Measurements from ENCODE around the gene AGBL4.

AGBL4 gene

GRCh38 chr1:49465486-49466185, 558.1 kb downstream of the AGBL4 start:
- TF ChIP-seq CTCF (IDR thresholded peaks at IDR 0.05; ENCODE audit: borderline replicate concordance, insufficient read depth, low read depth, low read length): no peak
- no peak overlapping the region for H3K4me3 ChIP-seq (ENCODE audit: low read depth, low read length)

- H3K4me3 ChIP-seq (ENCODE audit: low read depth, low read length): no peak overlapping the region
- no peak for TF ChIP-seq CTCF (IDR thresholded peaks at IDR 0.05; ENCODE audit: borderline replicate concordance, insufficient read depth, low read depth, low read length)
Measured at GRCh38 chr1:49448200-49448599, 575.6 kb downstream of the AGBL4 start.

DNA sequence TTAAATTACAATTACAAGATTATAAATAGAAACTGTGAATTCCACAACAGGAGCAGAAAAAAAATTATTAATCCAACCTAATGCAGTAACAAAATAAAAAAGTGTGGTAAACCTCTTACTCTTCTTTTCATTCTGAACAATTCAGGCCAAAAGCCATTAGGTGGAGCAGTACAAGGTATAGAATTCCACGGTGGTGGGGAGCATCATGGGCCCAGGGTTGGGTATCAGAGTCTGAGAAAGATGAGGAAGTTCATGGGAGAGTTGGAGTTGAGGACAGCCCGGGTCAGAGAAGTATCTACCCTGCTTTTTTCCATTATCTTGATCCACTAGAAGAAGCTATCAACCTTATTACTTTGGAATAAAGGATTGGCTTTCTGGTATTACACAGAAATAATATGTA, 586.9 kb downstream of the AGBL4 start:
- no peak for TF ChIP-seq CTCF (IDR thresholded peaks at IDR 0.05; ENCODE audit: borderline replicate concordance, insufficient read depth, low read depth, low read length)
- H3K4me3 ChIP-seq (ENCODE audit: low read depth, low read length): no peak overlapping the region

DNA sequence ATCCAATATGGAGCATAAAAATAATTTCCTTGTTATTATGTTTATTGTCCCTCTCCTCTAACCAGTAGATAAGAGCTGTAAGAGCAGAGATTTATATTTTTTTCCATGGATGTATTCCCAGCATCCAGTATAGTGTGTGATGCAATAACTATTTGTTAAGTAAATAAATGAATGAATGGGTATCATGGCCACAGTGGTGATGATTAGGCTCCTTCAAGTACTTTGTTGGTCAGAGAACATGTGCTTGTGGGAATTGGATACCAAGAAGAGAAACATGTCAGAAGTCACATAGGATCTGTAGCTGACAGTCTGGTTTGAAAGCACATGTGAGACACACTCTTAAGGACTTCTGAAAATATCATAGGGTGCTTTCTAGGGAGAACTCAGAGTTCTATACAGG, 588.5 kb downstream of the AGBL4 start:
- no peak for TF ChIP-seq CTCF (IDR thresholded peaks at IDR 0.05; ENCODE audit: borderline replicate concordance, insufficient read depth, low read depth, low read length)
- H3K4me3 ChIP-seq (ENCODE audit: low read depth, low read length): no peak overlapping the region

DNA sequence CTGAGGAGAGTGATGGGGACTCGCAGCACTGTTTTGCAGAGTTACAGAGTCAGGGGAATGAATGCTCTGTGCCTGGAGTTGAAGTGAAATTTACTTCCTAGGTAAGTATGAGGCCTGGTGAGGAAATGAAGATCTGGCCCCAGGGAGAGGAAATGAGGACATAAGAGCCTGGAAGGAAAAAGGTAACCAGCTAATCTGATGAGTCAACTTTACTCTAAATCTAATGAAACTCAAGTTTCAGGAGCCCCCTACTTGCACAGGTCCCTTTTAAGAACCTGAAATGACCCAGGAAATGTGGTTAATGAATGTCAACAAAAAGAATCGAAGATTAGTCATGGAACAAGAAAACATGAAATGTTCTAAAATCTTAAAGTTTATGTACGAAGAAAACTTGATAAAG, 599.0 kb downstream of the AGBL4 start:
- no peak overlapping the region for H3K4me3 ChIP-seq (ENCODE audit: low read depth, low read length)
- TF ChIP-seq CTCF (IDR thresholded peaks at IDR 0.05; ENCODE audit: borderline replicate concordance, insufficient read depth, low read depth, low read length): no peak

DNA sequence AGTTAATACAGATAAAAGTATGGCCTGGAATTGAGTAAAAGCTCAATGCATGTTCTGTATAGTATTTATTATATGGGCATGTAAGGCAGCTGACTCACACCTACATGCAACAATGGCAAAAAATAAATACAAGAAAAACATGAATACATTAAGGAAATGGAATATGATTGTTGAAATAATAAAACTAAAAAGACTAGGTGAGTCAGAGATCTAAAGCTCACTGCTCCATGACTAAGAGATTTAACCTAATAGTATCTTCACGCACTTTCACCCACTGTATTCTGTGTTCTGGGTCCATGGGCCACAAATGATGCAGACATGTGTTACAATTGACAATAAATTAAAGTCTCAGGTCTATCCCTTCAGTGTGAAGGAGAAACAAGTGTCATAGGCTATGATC, 607.0 kb downstream of the AGBL4 start:
- H3K4me3 ChIP-seq (ENCODE audit: low read depth, low read length): no peak overlapping the region
- TF ChIP-seq CTCF (IDR thresholded peaks at IDR 0.05; ENCODE audit: borderline replicate concordance, insufficient read depth, low read depth, low read length): no peak

- H3K4me3 ChIP-seq (ENCODE audit: low read depth, low read length): no peak overlapping the region
- no peak for TF ChIP-seq CTCF (IDR thresholded peaks at IDR 0.05; ENCODE audit: borderline replicate concordance, insufficient read depth, low read depth, low read length)
Measured at GRCh38 chr1:49408346-49408745, 615.4 kb downstream of the AGBL4 start.
